ENCODE measurements around the gene LTB.

- TF ChIP-seq MAX (IDR thresholded peaks at IDR 0.05; ENCODE audit: insufficient read depth, insufficient read length) = no peak
- TF ChIP-seq POLR2A (IDR thresholded peaks at IDR 0.05; ENCODE audit: low read depth, low read length) = no peak
- no peak for TF ChIP-seq CTCF (IDR thresholded peaks at IDR 0.05; ENCODE audit: extremely low read depth in 1 of 2, insufficient read depth in 1 of 2, low read depth in 1 of 2, low read length in 2 of 2)
- no peak for TF ChIP-seq EZH2 (IDR thresholded peaks at IDR 0.05; ENCODE audit: borderline replicate concordance, low read depth, low read length, severe bottlenecking)
- TF ChIP-seq MYC (IDR thresholded peaks at IDR 0.05; ENCODE audit: low read depth, low read length) = no peak
Observed at GRCh38 chr6:31607317-31607716, 25.1 kb upstream of the LTB start.
